Stimulated activated CD8-positive, alpha-beta memory T cell treated with anti-CD3 and anti-CD28 coated beads, Interleukin-15, amount 100 ng/mL, for 4 hours (primary cell): ENCODE measurements around the gene ZNF320.
"Not testable (repeated sequence)": the region's sequence is repeated elsewhere in the genome, so short reads cannot be mapped to it uniquely, and the experiment has no call there.

Source experiments
- DNase-seq, 2 donors: peaks; one replicate each; pipeline ENCODE4 v3.0.0-alpha.2; 2020; ENCODE audit warnings: low read depth in 2 of 2

The ZNF320 gene

GRCh38 chr19:52897138-52897935 lies at the start of gene ZNF320:
ZNF320 (minus strand) TSS chr19:52897635; CDS start chr19:52890255, 7,380 bp downstream.
- peak; percentile 83 to 86 for DNase-seq

DNA sequence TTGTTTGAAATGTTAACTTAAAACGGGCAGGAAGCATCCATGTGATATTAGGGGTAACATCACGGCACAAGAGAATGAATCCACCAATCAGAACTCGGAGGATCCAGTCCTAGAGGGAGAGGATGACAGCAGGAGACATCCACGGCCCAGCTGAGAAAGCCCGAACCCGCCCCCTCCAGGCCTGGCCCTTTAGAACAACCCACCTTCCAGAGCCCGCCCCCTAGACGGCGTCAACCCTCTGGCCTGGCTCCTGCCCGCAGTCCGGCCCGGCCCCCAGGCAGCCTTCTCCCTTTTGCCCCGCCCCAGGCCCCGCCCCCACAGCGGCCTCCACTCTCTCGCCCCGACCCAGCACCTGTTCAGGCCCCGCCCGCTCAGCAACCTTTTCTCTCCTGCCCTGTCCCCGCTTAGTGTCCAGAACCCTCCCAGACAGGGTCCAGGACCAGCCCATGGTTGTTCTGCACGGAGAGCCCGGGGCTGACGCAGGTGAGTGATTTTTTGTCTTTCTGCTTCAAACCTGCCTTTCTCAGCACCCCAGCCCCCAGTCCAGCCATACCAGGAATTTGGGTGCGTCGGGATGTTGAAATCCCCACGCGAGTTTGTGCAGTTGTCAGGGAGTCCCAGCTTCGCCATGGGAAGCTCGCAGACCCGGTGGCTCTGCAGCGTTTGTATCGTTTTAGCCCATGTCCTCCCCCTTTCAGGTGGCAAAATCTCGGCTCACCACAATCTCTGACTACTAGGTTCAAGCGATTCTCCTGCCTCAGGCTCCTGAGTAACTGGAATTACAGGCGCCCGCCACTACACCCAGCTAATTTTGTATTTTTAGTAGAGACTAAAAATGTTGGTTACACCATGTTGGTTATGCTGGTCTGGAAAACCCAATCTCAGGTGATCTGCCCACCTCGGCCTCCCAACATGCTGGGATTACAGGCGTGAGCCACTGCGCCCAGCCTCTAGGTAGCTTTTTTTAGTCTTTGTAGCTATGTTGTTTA lies 49.2 kb upstream of the ZNF320 start:
- no peak for DNase-seq

- DNase-seq: no peak
Observed at GRCh38 chr19:52945652-52946321, 48.4 kb upstream of the ZNF320 start.

GRCh38 chr19:52944703-52945493 lies 47.5 kb upstream of the ZNF320 start:
- not testable (repeated sequence) for DNase-seq

- no peak for DNase-seq
Observed at GRCh38 chr19:52943884-52944643, 46.6 kb upstream of the ZNF320 start.

- no peak for DNase-seq
Observed at GRCh38 chr19:52943134-52943883, 45.9 kb upstream of the ZNF320 start.

DNA sequence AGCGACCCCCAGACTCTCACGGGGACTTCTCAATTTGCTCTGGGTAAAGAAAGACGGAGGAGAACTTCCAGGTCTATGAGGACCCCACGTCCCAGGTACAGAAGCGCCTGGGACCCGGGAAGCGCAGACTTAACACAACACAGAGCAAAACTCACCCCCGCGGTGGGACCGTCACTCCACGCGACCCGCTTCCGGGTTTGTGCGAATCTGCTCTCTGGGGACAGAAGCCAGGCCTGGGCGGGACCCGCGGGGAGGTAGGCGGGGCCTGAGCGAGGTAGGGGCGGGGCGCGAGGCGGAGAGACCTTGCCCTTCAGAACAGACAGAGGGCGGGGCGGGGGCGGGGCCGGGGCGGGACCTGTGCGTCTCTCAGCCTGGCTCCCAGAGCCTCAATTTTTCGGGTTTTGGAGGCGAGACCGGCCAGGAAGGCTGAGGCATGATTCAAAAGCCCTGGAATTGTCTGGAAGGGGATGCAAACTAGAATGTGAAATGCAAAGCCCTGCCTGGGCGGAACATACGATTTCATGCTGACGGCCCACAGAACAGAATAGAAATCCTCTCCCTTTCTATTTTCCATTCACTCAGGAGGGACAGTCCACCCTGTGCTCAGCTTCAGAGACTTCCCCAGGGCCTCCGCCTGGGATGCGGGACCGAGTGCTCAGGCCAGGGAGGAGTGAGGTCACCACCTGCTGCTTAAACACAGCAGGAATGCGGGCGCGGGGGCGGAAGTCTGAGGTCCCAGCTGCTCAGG lies 45.1 kb upstream of the ZNF320 start:
- DNase-seq: peak; percentile 89 to 94

DNA sequence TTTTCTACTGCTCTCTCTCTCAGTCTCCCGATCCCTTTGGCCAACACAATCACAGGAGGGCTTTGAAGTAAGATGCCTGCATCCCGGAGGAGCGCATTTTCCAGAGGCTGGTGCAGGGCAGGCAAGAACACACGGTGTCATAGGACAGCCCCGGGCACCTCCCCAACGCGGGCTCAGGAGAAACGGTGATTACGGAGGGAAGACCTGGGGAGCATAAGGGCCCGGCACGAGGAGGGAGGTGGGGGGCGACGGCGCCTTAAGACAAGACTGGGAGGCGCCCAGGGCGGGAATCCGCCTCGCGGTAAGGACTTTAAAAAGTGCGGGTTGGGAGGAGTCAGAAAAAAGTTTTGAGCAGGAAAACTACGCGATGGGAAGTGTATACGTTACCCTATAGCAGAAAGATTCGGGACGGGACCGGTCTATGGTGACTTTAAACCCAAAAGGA lies 44.5 kb upstream of the ZNF320 start:
- DNase-seq: no peak

DNA sequence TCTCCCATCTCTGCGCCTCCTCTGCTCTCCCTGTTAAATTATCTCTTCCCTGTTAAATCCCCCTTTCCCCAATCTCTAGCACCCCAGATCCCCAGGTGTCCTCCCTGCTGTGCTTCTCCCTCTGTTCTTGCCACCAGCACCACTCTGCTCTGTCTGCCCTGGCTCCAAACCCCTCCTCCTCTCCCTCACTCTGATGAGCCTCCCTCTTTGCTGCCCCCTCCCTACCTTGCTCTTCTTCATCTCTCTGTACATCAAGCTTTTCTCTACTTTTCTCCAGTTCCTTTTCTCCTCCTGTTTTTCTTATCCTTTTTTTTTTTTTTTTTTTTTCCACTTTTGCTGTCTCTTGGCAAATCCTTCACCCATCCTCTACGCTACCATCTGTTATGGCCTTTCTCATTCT lies 44.1 kb upstream of the ZNF320 start:
- not testable (repeated sequence) for DNase-seq

DNA sequence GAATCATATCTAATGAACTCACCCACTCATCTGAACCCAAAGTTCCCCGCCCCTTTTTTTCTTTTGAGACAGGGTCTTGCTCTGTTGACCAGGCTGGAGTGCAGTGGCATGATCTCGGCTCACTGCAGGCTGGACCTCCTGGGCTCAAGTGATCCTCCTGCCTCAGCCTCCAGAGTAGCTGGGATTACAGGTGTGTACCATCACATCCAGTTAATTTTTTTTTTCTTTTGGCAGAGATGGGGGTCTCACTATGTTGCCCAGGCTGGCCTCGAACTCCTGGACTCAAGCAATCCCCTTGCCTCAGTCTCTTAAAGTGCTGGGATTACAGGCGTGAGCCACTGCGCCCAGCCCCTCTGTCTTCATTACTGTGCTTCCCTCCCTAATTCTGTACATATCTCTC lies 43.5 kb upstream of the ZNF320 start:
- DNase-seq: not testable (repeated sequence)

GRCh38 chr19:52938761-52939160 lies 41.3 kb upstream of the ZNF320 start:
- DNase-seq: no peak

- no peak for DNase-seq
Observed at GRCh38 chr19:52936954-52937325, 39.5 kb upstream of the ZNF320 start.

- DNase-seq: no peak
Observed at GRCh38 chr19:52936151-52936953, 38.9 kb upstream of the ZNF320 start.

- DNase-seq: no peak
Observed at GRCh38 chr19:52935434-52935833, 38.0 kb upstream of the ZNF320 start.

GRCh38 chr19:52924641-52925040 lies 27.2 kb upstream of the ZNF320 start:
- DNase-seq: not testable (repeated sequence)

DNA sequence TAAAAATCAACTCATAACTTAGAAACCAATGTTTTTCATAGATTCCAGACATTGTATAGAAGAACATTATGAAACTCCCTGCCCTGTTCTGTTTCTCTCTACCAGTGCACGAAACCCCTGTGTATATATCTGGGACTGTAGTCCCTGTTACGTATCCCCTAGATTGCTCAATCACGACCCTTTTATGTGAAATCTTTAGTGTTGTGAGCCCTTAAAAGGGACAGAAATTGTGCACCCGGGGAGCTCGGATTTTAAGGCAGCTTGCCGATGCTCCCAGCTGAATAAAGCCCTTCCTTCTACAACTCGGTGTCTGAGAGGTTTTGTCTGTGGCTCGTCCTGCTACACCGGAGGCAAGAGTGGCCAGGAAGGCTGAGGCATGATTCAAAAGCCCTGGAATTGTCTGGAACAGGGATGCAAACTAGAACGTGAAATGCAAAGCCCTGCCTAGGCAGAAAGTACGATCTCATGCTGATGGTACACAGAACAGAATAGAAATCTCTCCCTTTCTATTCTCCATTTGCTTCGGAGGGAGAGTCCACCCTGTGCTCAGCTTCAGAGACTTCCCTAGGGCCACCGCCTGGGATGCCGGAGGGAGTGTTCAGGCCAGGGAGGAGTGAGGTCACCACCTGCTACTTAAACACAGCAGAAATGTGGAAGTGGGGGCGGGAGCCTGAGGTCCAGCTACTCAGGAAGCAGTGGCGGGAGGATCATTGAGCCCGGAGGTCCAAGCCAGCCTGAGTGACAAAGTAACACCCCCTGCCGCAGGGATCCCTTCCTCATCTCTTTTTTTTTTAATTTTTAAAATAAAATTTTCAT lies 26.6 kb upstream of the ZNF320 start:
- DNase-seq: no peak
